Myocyte (in vitro differentiated cells): Measurements from ENCODE around the gene PUM2. TPM values are rescaled to one million over a fixed set of nuclear protein-coding genes. Genes with fewer than 3 reads are reported as not detected.
"Not testable (repeated sequence)": the region's sequence is repeated elsewhere in the genome, so short reads cannot be mapped to it uniquely, and the experiment has no call there.

Experiments
- DNase-seq: peaks from one replicate; pipeline ENCODE4 v3.0.0-alpha.2; 2012; ENCODE audit warnings: low read depth
- total RNA-seq: library from RNA; depleted of rRNA; stranded (reverse); fragments of >200 nt; gene quantifications from 2 replicates; pipeline ENCODE4 v1.2.3, GENCODE V29; 2014

PUM2 gene
- total RNA-seq, 1 donor from 2014 or later: 27.9 TPM

DNA sequence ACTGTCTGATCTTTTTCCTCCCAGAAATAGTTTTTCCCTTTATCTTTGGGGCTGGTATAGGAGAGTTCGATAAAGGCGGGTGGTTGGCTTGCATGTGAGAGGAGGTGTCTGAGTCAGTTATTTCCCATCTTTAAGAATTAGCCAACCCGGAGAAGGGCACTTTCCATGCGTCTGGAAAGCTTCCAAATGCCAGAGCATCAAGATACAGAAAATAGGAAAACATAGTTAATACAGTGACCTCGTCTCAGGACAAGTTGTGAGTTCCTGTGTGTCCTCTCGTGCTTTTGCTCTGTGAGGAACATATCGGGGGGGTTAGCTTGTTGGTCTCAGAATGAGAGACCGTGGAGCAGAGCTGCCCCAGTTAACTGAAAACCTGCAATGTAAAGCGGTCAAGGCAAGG, 18.7 kb upstream of the PUM2 start:
- DNase-seq: no peak

DNA sequence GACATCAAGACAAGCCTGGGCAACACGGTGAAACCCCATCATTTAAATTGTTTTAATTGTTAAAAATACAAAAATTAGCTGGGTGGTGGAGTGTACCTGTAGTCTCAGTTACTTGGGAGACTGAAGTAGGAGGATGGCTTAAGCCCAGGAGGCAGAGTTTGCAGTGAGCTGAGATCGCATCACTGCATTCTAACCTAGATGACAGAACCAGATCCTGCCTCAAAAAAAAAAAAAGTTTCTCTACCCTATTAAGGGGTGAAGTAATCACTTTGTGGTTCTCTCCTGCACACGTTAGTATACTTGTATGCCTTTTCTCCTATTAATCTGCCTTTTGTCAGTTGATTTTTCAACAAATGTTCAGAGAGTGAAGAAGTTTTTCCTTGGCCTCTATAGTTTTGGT, 18.1 kb upstream of the PUM2 start:
- no peak for DNase-seq

DNA sequence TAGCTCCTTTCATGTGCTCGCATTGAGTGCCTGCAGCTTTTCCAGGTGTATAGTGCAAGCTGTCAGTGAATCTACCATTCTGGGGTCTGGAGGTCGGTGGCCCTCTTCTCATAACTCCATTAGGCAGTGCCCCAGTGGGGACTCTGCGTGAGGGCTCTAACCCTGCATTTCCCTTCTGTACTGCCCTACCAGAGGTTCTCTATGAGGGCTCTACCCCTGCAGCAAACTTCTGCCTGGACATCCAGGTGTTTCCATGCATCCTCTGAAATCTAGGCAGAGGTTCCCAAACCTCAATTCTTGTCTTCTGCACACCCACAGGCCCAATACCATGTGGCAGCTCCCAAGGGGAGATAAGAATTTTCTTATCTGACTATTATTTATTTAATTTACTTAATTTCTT, 17.3 kb upstream of the PUM2 start:
- DNase-seq: not testable (repeated sequence)

DNA sequence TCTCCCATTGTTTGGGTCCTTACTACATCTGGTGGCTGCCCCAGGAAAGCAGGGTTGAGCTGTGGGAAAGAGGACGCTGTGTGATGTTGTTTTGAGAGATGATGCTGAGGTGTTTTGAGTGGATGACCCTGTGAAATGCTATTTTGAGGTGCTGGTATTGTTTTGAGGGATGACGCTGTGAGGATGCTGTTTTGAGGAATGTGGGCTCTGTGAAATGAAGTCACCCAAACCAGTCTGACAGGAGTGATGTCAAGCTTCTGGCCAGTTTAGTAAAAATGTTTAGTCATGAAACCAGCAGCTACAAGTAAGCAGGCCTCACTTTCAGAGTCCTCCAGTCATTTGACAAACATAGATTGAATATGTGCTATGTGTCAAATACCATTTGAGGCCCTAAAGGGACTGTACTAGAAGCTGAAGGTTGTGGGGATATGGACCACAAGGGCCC, 16.1 kb upstream of the PUM2 start:
- DNase-seq: no peak

DNA sequence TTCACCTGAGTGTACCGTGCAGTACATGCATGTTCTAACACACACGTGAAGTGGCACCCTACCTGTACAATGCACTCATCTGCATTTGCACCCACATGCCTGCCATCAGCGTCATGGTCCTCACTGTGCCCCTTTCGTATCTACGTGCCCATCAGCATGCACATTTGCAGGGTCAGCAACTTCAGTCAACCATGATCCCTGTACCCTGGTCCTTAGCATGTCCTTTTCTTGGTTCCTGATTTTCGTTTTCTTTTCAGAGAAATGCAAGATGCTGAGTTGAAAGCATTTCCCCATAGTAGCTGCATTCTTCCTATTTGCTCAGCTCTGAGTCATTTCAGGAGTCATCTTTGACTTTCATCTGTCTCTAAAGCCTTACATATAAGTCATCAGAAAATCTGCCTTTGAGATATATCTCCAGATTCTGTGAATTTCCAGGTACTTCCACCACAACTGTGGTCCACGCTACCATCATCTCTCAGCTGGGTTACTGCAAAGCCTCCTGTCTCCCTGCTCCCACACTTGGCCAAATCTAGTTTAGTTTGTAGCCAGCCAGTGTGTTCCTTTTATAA, 14.7 kb upstream of the PUM2 start:
- DNase-seq: no peak

DNA sequence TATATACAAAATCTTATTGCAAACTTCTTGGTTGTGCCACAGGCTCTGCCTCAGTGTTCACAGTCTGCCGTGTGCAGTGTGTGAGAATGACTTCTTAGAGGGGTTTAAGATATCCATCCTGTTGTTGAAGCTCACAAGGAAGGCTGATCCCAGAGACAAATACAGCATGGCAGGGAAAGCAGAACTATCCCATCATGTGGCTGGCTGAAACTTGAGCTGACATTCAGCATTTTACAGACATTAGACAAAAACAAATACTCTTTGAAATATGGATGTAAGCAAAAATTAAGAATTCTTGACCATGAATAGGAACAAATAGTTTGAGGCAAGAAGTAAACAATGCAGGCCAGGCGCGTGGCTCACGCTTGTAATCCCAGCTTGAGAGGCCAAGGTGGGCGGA, 12.9 kb upstream of the PUM2 start:
- DNase-seq: no peak

DNA sequence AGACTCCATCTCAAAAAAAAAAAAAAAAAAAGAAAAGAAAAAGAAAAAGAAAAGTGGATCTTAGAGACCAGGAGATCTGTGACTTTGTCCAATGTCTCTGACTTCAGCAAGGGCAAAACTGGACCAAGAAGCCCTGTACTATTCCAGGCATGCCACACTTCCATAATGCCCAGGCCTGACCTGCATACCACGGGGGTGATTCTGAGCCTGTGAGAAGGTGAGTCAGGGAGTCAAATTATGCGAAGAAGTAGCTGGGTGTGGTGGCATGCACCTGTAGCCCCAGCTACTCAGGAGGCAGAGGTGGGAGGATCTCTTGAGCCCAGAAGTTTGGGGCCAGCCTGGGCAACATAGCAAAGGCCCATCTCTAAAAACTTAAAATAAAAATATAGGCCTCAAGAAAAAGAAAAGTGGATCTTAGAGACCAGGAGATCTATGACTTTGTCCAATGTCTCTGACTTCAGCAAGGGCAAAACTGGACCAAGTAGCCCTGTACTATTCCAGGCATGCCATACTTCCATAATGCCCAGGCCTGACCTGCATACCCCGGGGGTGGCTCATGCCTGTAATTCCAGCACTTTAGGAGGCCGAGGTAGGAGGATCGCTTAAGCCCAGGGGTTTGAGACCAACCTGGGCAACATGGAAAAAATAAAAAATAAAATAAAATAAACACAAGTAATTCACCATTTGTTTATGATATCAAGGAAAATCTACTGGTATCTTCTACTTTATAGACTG, 12.2 kb upstream of the PUM2 start:
- no peak for DNase-seq

DNA sequence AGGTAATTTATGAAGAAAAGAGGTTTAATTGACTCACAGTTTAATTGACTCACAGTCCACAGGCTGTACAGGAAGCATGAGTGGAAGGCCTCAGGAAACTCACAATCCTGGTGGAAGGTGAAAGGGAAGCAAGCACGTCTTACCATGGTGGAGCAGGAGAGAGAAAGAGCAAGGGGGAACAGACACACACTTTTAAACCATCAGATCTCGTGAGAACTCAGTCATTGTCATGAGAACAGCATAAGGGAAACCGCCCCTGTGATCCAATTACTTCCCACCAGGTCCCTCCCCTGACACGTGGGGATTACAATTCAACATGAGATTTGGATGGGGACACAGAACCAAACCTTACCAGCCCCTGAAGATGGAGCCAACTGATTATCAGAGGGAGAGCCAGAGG, 11.2 kb upstream of the PUM2 start:
- no peak for DNase-seq

DNA sequence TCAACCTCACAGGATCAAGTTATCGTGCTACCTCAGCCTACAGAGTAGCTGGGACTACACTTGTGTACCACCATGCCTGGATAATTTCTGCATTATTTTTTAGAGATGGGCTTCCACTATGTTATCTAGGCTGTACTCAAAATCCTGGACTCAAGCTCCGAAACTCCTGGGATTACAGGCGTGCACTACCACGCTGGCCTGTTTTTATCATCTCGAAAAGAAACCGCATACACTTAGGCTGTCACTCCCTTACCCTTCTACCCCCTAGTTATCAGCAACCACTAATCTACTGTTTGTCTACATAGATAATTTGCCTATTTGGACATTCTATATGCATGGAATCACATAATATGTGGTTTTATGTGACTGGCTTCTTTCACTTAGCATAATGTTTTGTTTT, 8.5 kb upstream of the PUM2 start:
- no peak for DNase-seq

DNA sequence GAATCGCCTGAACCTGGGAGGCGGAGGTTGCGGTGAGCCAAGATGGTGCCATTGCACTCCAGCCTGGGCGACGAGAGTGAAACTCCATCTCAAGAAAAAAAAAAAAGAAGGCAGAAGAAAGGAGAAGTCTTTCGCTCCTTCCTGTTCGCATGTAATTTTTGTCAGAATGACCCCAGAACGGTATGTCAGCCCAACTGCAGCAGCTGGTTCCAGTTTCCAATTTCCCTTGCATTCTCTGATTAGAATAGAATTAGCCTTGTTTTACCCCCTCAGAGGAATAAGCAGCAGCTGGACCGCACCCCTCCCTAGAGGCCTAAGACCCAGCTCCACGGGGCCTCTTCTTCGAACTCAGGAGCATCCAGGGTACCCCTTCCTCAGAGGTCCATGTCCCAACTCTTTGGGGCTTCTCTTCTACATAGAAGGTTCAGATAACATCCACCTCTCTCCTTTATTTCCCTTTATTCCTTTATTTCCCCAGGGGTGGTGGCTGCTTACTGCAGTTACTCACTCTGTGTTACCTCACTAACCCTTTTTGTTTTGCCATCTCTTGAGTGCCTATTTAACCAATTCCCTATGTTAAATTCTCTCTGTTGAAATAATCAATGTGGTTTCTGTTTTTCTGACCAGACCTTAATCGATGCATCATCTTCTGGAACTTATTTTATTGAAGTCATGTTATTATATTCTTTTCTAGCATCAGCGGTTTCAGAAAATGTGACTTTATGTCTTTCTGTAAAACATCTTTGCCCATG, 7.2 kb upstream of the PUM2 start:
- DNase-seq: no peak

DNA sequence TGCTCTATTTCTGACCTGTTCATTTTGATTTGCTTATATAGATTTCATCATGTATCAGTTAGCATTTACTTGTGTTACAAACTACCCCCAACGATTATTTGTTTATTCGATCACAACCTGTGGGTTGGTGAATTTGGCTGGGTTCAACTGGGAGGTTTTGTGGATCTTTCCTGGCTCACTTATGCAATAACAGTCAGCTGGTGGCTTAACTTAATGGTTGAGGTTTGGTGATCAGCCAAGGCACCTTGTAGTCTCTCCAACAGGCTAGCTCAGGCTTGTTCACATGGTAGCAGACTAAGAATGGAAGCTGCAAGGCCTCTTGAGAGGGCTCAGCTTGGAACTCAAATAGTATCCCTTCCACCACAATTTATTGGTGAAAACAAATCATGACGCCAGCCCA, 5.4 kb upstream of the PUM2 start:
- DNase-seq: peak; percentile 93

DNA sequence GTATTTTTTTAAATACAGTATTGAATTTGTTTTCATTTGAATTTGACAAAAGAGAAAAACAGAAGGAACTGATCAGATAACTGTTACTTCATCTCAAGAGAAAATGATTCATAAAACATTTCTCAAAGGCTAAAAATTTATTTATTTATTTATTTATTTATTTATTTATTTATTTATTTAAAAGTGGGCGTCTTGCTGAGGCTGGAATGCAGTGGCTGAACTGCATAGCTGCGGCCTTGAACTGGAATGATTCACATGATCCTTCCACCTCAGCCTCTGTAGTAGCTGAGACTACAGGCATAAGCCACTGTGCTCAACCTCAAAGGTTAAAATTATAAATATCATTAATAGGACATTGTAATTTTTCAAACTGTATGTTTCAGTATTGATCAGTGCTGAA, 4.5 kb upstream of the PUM2 start:
- peak; percentile 73 for DNase-seq

DNA sequence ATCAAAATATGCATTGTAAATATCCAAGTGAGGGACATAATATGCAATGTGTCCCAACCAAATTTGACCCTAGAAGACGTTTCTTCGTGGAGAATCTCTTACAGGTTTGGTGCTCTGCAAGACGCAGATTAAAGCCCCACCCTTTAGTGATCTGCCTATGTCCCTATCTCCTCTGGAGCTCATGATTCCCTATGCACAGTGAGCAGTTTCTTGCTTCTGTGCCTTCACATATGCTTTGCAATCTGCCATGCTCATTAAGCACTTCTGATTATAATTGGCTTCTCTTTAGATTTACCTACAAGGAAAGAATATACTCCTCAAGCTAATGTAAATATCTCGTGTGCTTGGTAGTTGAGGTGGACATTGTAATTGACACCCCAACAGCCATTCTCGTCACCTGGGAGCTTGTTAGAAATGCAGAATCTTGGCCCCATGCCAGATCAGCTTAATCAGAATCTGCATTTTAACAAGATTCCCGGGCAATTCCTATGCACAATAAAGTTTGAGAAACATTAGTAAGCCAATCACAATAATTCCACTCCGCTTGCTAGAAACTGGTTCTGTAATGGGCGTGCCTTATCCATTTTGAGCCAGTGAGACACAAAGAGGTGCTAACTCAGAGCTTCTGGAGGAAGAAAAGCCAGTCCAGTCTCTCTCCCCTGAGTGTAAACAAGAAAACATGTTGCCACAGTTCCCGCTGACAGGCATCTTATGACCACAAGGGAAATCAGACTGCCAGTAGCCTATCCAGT, 2.8 kb upstream of the PUM2 start:
- peak; percentile 27 for DNase-seq

DNA sequence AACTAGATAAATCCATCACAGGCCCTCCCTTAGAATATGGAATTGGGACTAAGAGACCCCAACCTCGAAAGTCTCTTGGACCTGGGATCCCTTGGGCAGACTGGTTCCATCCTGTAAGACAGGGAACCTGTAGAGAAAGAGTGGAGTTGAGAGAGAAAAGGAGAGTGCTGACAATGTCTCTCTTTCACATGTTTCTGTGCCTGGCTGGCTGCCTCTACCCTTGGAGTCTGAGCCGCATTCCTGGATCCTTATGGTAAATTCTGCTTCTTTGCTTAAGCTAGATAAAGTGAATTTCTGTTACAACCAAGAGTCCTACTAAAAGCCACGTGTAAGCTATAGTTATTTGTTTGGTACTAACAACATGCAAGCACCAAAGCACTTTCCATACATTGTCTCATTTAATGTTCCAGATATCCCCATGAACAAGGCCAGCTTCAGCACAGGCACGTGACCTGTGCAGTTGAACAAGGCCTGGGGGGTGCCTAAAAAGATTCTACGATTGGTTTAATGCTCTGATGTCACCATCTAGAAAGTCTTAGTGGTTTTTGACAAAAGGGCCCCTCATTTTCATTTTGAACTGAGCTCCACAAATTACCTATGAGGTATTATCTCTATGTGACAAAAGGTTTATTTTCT, 2.1 kb upstream of the PUM2 start:
- DNase-seq: no peak

DNA sequence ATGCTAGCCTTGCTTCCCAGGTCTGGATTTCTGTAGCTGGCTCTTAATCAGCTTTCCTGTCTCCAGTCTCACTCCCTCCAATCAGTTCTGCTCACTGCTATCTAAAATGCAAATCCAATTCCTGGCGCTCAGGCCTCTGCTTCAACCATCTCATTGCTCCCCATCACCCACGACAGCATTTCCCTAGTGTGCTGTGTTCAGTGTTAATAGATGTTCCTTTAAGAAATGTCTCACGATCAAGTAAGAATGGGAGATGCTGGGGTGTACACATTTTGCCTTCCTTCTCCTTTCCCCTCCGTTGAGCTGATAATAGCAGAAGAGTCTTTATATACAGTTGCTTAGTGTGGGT, 1.6 kb upstream of the PUM2 start:
- DNase-seq: no peak

DNA sequence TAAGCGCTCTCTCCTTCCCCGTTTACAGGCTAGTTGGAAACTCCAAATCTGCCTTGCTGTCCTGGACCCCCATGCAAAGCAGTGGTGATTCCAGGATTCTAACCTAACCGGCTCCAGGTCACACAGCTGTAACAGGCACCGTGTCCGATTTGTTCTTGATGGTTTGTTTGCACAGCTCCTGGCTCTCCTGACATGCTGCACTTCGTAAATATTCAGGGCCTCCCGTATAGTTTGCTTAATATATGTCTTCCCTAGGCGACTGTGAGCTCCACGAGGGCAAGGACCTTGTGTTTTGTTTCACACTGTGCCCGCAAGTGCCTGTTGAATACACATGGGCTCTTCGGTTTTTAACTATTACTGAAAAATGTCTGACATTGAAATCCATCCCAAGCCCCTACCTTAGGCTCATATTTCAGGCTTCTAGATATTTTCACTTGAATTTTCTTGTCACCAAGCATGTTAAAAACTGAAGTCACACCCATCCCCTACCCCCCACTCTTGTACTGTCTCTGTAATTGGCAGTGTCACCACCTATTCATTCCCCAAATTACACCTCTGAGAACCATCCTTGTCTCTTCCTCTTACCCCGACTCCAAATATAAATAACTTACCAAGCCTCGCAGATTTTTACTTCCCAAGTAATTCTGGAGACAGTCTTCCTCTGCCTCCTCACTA, 1.0 kb upstream of the PUM2 start:
- no peak for DNase-seq

DNA sequence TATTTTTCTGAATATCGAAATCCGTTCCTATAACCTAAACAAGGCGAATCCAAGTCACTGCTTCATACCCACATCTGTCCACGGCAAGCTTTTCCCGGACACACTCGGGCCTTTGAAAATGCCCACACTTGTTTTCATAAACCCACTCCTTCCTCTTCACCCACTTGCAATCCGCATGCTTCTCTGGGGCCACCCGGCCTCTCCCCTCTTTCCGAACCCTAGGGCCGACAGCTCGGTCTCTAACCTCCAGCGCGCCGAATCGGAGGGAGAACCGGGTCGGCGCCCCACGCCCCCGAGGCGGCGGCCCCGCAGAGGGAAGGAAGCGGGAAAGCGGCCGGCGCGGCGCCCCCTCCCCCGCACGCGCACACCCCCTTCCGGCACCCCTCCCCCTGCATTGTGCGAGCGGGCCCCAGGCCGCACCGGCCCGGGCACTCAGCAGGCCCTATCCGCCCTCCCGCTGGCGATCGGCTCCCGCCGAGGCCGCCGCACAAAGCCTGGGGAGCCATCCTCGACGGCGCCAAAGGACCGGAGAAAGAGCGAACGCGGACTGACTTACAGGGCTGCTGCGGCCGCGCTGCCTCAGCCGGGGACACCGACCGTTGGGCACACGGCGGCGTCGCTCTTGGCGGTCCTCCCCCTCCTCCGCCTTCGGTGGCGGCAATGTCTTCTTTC, 467 bp downstream of the PUM2 start:
- peak; percentile 44 for DNase-seq

DNA sequence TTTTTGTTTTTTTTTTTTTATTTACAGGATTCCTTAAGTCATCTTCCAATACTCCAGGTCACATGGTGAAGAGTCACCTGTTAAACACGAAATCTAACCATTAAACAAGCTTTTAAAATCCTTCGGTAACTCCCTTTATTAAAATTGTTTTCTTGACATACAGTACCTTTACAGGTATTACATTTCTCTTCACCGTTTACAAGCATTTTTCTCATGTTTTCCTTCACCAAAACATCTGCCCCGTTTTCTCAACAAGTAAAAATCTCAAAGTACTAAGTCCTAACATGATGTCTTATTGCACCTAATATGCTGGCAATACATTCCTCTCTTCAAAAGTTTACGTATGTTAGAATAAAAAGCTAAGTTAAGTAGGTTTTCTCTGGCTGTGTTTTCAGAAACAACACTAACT, 1.1 kb downstream of the PUM2 start:
- DNase-seq: no peak

DNA sequence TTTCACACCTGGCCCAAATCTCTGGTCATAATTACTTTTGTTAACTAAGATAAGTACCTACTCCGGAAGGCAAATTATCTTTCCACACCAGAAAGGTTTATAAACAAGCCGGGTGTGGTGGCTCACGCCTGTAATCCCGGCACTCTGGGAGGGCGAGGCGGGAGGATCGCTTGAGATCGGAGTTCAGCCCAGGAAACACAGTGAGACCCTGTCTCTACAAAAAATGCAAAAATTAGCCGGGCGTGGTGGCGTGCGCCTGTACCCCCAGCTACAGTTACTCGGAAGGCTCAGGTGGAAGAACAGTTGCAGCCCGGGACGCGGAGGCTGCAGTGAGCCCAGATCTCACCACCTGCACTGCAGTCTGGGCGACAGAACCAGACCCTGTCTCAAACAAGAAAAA, 2.1 kb downstream of the PUM2 start:
- no peak for DNase-seq
